Upper lobe of right lung (tissue), 1 donor: ENCODE data around the gene SESN3. TPM values are rescaled to one million over a fixed set of nuclear protein-coding genes. Genes with fewer than 3 reads are reported as not detected.

Source experiments
- ATAC-seq: fragments of 200-7000 bp; cut with Tn5 transposase; one replicate; pipeline ENCODE4 v1.9.1; 2020; ENCODE audit warnings: mild to moderate bottlenecking, moderate library complexity
- DNase-seq: peaks from one replicate; pipeline ENCODE4 v3.0.0-alpha.2; 2020
- H3K27ac ChIP-seq: fragments of 200-600 bp; one replicate; pipeline ENCODE4 v1.8.0; 2022
- H3K27me3 ChIP-seq: fragments of 200-600 bp; one replicate; pipeline ENCODE4 v1.8.0; 2022; ENCODE audit warnings: mild to moderate bottlenecking
- H3K36me3 ChIP-seq: fragments of 200-600 bp; one replicate; pipeline ENCODE4 v1.8.0; 2022
- H3K4me1 ChIP-seq: fragments of 200-600 bp; one replicate; pipeline ENCODE4 v1.8.0; 2022
- H3K4me3 ChIP-seq: fragments of 200-600 bp; one replicate; pipeline ENCODE4 v1.8.0; 2022; ENCODE audit warnings: mild to moderate bottlenecking
- H3K9me3 ChIP-seq: fragments of 200-600 bp; one replicate; pipeline ENCODE4 v1.8.0; 2022
- CTCF ChIP-seq: fragments of 200-600 bp; IDR thresholded peaks from one replicate; pipeline ENCODE4 v1.8.0; 2022; ENCODE audit warnings: antibody characterized with exemption
- intact Hi-C: fragments of 100-400 bp; cut with DNase I; formaldehyde crosslinking; loops from one replicate; pipeline ENCODE4 v1.11.0; 2022
- total RNA-seq: library from RNA; stranded (reverse); fragmentation: NEBNext Ultra II Directional; extraction: Animal tissue kit (Norgen Biotek cat#: 25700); gene quantifications from one replicate; pipeline ENCODE4 v1.2.1, GENCODE V29; 2021
- donor health status: DM: no; HTN: yes; CAD: no; lungs with severe emphysema.

Gene SESN3
- total RNA-seq, 1 donor from 2014 or later: 43.5 TPM

GRCh38 chr11:95242091-95242844, 11.3 kb upstream of the SESN3 start:
- no peaks in the 10 kb centered on the region for H3K27me3 ChIP-seq
- no peak for TF ChIP-seq CTCF
- DNase-seq (no peak), ATAC-seq (no peak)
- H3K4me3 ChIP-seq: peak overlapping the region; percentile 24
- intact Hi-C loops: no loop called here
- H3K36me3 ChIP-seq: no peaks in the 10 kb centered on the region
- no peaks in the 10 kb centered on the region for H3K9me3 ChIP-seq
- H3K4me1 ChIP-seq: no peaks in the 10 kb centered on the region
- peak overlapping the region; percentile 49 for H3K27ac ChIP-seq

GRCh38 chr11:95241681-95242081, 10.7 kb upstream of the SESN3 start:
- ATAC-seq (peak; percentile 47), DNase-seq (no peak)
- Histone ChIP-seq H3K36me3 (no peaks in the 10 kb centered on the region), H3K9me3 (no peaks in the 10 kb centered on the region), H3K4me1 (no peaks in the 10 kb centered on the region), H3K27ac (peak overlapping the region; percentile 49), H3K27me3 (no peaks in the 10 kb centered on the region), H3K4me3 (peak overlapping the region; percentile 24)
- intact Hi-C loops: no loop called here
- no peak for TF ChIP-seq CTCF

- intact Hi-C loops: no loop called here
- H3K4me3 ChIP-seq: no peak overlapping the region
- H3K27ac ChIP-seq: no peak overlapping the region
- H3K4me1 ChIP-seq: no peaks in the 10 kb centered on the region
- H3K9me3 ChIP-seq: no peaks in the 10 kb centered on the region
- TF ChIP-seq CTCF: no peak
- ATAC-seq (no peak), DNase-seq (no peak)
- H3K36me3 ChIP-seq: no peaks in the 10 kb centered on the region
- H3K27me3 ChIP-seq: no peaks in the 10 kb centered on the region
Observed at GRCh38 chr11:95239871-95240649, 9.1 kb upstream of the SESN3 start.

GRCh38 chr11:95232666-95233065, 1.7 kb upstream of the SESN3 start:
- no peak for ATAC-seq

More at GRCh38 chr11:95232666-95233065, 1.7 kb upstream of the SESN3 start:
- H3K9me3 ChIP-seq: no peaks in the 10 kb centered on the region
- peaks cover 22% of the 10 kb centered on the region for H3K4me1 ChIP-seq
- H3K27ac ChIP-seq: peak overlapping the region; percentile 87
- no peak for DNase-seq
- TF ChIP-seq CTCF: no peak
- no peaks in the 10 kb centered on the region for H3K36me3 ChIP-seq
- no peaks in the 10 kb centered on the region for H3K27me3 ChIP-seq
- H3K4me3 ChIP-seq: peak overlapping the region; percentile 81
- intact Hi-C loops: no loop called here
